SKM-1 treated with dmso at 0.1 percent for 144 hours (cell line): ENCODE results near the gene SNX22.

ENCODE experiments used
- DNase-seq: peaks from one replicate; lab custom pipeline; 2025; ENCODE audit not compliant: unreplicated experiment; lab: John Stamatoyannopoulos, UW

SNX22 gene

DNA sequence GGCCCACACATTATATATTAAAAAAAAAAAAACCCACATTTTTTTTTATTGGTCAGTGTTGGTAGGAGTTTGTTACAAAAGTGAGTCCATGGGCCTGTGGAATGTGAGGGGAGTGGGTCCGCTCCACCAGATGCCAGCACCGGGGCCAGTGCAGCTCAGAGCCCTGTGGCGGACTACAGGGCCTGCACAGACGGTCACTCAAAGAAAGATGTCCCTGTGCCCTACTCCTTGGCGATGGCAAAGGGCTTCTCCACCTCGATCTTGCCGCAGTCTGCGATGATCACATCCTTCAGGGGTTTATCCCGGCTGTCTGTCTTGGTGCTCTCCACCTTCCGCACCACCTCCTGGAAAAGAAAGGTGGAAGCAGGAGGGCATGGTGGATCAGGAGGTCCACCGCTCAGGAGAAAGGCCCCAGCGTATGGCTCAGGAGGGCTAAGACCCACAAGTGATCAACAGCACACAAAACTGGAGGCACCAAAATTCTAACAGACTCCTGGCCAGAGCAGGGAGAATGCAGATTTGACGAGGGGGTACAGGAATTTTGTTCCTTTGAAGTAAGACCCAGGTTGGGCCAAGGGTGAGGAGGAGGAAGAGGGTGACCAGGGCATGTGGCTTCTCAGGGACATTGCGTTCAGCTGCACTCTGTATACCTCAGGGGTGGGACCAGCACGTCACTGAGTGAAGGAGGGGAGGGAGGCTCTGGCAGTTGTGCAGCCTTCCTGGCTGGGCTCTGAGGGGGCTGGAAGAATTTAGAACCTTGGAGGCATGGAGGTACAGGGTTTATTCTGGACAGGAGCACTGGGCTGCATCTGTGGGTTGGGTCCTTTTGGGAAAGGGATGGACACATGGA lies 4.5 kb downstream of the SNX22 start:
- no peak for DNase-seq

DNA sequence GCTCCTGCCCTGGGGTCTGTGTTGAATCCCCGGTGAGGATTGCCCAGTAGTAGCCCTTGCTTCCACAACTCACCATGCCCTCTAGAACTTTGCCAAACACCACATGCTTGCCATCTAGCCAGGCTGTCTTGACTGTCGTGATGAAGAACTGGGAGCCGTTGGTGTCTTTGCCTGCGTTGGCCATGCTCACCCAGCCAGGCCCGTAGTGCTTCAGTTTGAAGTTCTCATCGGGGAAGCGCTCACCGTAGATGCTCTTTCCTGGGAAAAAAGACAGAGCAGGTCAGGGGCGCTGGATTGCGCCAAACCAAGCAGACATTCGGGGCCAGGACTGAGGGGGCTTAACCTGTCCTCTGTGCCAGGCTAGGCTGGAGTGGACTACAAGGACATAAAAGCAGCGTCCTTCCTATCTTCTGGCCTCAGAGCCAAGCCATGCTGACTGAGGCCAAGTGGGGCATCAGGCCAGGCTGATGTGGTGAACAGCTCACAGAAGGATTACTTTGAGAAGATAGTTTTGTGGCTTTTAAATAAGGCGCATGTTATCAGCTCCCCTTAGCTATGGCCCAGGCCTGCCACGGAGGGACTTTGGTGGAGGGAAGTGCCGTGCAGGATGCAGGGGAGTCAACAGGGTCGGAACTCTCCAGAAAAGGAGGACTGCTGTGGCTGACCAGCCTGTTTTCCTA lies 5.3 kb downstream of the SNX22 start:
- DNase-seq = no peak

GRCh38 chr15:64157599-64158125 lies 6.1 kb downstream of the SNX22 start:
- DNase-seq = no peak

DNA sequence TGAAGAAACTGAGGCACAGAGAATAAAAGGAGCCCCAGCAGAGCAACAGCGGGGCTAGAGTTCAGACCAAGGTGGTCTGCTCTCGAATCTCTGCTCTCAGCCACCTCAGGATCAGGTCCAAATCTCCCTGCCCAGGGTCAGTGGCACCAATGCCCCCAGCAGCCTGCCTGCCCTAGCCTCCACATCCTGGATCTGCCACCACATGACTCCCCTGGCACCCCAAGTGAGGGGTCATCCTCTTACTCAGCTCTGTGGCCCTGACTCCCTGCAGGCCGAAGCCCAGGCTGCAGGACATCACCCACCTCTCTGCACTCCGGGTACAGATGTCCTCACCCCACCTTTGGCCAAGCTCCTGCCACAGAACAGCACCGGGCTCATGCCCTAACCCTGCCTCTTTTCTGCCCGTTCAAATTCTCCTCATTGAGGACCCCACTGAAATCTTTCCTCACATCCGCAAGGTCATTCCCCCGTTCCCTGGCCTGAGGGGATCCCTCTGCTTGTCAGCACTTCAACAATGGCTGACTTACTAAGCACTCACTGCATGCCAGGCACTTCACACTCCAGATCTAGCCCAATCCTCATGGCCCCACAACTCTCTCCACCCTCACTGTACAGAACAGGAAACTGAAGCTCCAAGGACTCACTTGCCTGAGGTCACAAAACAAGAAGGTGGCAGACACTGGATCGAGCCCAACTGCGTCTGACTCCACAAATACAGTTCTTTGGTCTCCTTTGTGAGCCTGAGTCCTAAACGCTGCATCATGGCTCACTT lies 7.0 kb downstream of the SNX22 start:
- no peak for DNase-seq

DNA sequence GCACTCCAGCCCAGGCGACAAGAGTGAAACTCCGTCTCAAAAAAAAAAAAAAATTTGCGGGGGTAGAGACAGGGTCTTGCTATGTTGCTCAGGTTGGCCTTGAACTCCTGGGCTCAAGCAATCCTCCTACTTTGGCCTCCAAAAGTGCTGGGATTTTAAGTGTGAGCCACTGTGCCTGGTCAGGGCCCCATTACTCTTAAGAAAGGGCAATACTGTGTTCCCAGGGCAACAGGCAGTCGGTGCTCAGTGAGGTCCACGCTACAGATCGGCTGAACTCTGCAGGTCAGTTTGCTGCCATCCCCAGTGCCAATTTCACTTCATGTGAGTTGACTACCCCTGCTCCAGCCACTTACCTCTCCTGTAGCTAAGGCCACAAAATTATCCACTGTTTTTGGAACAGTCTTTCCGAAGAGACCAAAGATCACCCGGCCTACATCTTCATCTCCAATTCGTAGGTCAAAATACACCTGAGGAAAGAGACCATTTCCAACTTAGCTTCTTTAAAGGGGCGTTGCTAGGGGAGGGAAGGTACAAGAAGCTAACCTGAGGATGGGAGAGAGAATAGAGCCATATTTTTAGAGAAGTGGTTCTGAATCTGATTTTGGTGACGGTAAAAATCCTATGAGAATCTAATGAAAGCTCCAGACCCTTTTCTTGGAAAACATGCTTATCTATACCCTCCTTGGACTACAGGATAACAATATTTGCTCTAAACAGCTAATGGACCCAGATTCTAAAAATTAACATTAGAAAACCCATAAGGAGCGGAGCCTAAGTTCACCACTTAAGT lies 10.4 kb downstream of the SNX22 start:
- no peak for DNase-seq

- DNase-seq = no peak
Measured at GRCh38 chr15:64162478-64162868, 10.9 kb downstream of the SNX22 start.

- peak; percentile 97 for DNase-seq
Measured at GRCh38 chr15:64162869-64163658, 11.5 kb downstream of the SNX22 start, which contains the start of gene PPIB. Gene PPIB (minus strand): TSS chr15:64163022. CDS start chr15:64162986, 36 bp downstream.

- peak; percentile 71 for DNase-seq
Measured at GRCh38 chr15:64163659-64164362, 12.3 kb downstream of the SNX22 start.

DNA sequence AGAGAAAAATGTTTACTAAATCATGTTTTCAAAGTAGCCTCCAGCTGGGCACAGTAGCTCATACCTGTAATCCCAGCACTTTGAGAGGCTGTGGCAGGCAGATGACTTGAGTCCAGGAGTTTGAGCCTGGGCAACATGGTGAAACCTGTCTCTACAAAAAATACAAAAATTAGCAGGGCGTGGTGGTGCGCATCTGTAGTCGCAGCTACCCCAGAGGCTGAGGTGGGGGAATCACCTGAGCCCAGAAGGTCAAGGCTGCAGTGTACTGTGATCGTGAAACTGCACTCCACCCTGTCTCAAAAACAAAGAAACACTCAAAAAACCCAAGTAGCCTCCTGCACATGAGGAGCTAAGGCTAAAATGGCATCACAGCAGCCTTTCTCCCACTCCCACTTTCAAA lies 12.9 kb downstream of the SNX22 start:
- no peak for DNase-seq

- no peak for DNase-seq
Measured at GRCh38 chr15:64166102-64166890, 14.8 kb downstream of the SNX22 start.

DNA sequence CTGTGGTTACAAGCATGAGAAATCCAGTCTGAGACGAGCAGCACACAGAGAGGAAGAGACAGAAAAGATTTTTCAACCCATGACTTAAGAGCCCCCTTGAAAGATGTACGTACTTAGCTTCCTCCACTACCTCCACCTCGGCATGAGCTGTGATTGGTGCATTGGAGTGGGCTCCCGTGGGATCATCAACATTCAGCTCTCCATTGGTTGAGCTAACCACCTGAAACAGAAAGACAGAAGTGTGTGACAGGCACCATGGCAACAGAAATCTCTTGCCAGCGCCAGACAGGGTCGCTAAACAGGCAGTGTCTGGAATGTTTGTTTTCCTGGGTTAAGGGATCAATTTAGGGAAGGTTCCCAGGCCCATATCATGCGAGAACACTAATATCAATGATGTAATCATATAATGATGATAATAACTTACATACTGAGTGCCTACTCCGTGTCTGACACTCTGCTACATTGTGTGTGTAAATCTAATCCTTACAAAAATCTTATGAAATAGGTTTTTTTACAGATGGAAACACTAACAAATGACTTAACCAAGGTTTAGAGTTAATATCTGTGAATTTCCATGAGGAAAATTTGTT lies 28.8 kb downstream of the SNX22 start:
- DNase-seq = no peak

DNA sequence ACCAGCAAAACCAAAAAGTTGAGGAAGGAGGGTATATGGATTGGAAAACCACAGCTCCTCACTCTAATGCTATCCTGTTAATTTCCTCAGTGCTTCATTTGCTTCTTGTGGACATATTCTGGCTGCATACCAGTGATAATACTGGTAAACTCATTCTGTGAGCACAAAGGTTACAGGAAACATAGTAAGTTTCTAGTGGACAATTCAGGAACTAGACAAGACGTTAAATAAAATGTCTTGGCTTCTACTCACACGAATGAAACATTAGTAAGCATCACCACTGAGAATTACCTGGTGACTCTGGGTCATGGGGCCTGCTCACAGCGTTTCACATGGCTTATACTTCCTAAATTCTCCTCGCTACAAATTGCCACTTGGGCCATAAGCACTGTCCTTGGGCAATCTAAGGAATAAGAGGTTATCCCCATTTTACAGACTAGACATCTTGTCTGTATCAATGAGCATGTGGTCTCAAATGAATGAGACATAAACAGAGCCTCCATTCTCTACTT lies 31.4 kb downstream of the SNX22 start:
- DNase-seq = no peak

- peak; percentile 28 for DNase-seq
Measured at GRCh38 chr15:64185146-64185911, 33.8 kb downstream of the SNX22 start.

GRCh38 chr15:64187396-64188191 lies 36.1 kb downstream of the SNX22 start:
- DNase-seq = no peak

DNA sequence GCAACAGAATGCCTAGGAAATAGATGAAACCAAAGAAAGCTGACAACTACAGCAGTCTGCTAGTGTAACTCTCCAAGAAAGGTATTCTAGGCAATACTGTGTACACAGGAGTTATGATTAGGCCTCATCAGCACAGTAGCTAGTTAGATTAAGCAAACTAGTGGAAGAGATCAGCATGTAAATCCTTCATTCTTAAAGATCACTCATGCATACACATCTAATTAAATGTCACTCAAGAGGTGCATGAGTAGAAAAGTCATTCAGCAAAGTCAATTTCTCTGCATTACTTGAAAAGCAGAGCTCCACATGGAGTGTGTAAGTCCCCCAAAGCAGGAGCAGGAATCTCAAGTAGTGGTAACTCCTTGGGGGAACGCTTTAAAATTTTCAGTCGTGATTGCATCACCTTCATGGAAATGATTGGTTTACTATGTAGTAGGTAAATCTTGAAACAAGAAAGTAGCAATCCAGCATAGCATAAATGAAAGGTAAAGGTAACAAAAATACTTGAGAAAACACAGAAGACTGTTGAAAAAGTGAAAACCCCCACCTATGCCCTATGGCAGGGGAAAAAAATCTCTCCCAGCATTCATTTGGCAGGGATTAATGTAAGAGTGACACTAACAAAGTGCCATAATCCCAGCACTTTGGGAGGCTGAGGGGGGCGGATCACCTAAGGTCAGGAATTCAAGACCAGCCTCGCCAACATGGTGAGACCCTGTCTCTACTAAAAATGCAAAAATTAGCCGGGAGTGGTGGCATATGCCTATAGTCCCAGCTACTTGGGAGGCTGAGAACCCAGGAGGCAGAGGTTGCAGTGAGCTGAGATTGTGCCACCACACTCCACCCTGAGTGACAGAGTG lies 40.7 kb downstream of the SNX22 start:
- no peak for DNase-seq
